Immature natural killer cell (primary cell): ENCODE data around the gene SLC6A16. TPM values are rescaled to one million over a fixed set of nuclear protein-coding genes. Genes with fewer than 3 reads are reported as not detected.

Source experiments
- DNase-seq, 3 donors: peaks; one replicate each; pipeline ENCODE4 v3.0.0; 2022; ENCODE audit warnings: mixed read lengths in 1 of 3
- H3K27ac Mint-ChIP-seq, 6 donors: one replicate each; pipeline ENCODE4 v1.8.0; 2020; ENCODE audit warnings: mixed read lengths in 6 of 6, mild to moderate bottlenecking in 5 of 6, inconsistent platforms in 4 of 6, moderate library complexity in 3 of 6
- H3K27me3 Mint-ChIP-seq, 3 donors: one replicate each; pipeline ENCODE4 v1.8.0; 2020 to 2021; ENCODE audit warnings: low read depth in 3 of 3, mild to moderate bottlenecking in 3 of 3, mixed read lengths in 3 of 3, moderate library complexity in 3 of 3, inconsistent platforms in 1 of 3
- H3K36me3 Mint-ChIP-seq, 3 donors: one replicate each; pipeline ENCODE4 v1.8.0; 2020; ENCODE audit warnings: mixed read lengths in 3 of 3, inconsistent platforms in 2 of 3, mild to moderate bottlenecking in 2 of 3
- H3K4me1 Mint-ChIP-seq, 2 donors: one replicate each; pipeline ENCODE4 v1.8.0; 2020; ENCODE audit warnings: inconsistent platforms in 2 of 2, mild to moderate bottlenecking in 2 of 2, mixed read lengths in 2 of 2, moderate library complexity in 1 of 2
- H3K4me3 Mint-ChIP-seq, 5 donors: one replicate each; pipeline ENCODE4 v1.8.0; 2020; ENCODE audit warnings: mild to moderate bottlenecking in 5 of 5, mixed read lengths in 5 of 5, inconsistent platforms in 3 of 5, moderate library complexity in 3 of 5
- H3K9me3 Mint-ChIP-seq, 6 donors: one replicate each; pipeline ENCODE4 v1.8.0; 2020; ENCODE audit warnings: mild to moderate bottlenecking in 6 of 6, mixed read lengths in 6 of 6, inconsistent platforms in 4 of 6, moderate library complexity in 3 of 6
- polyA plus RNA-seq, 3 donors: library from polyadenylated mRNA; unstranded; fragments of 300-500 nt; fragmentation: Illumina TruSeq; gene quantifications; one replicate each; pipeline ENCODE4 v1.2.3, GENCODE V29; 2021

Gene SLC6A16
- polyA plus RNA-seq, 3 donors from 2014 or later = 3.0 to 9.0 (median 4.4) TPM

DNA sequence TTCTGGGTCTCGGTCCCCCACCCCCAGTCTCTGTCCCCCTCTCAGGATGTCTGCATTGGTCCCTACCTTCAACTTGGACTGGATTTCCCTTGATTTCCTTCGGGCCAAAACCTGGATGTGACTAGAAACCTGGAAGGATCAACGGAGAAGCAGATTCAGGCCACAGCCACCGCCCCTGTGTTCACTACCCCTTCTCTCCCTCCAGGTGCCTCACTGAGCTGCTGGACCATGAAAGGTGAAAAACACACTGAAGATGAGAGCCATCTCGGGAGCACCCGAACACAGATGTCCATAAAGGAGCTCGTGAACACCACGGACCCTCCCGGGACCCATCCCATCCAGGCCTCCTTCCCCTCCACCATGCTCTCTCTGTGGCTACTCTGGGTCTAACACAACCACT is 32.2 kb upstream of the SLC6A16 start:
- no peak overlapping the region for H3K4me3 Mint-ChIP-seq
- no peaks in the 10 kb centered on the region for H3K36me3 Mint-ChIP-seq
- no peak overlapping the region for H3K27ac Mint-ChIP-seq
- DNase-seq = no peak
- H3K9me3 Mint-ChIP-seq = no peaks in the 10 kb centered on the region
- peaks cover 6 to 8% of the 10 kb centered on the region in 2 donors for H3K4me1 Mint-ChIP-seq
- H3K27me3 Mint-ChIP-seq = peaks cover 10 to 22% (median 13%) of the 10 kb centered on the region in 3 donors

DNA sequence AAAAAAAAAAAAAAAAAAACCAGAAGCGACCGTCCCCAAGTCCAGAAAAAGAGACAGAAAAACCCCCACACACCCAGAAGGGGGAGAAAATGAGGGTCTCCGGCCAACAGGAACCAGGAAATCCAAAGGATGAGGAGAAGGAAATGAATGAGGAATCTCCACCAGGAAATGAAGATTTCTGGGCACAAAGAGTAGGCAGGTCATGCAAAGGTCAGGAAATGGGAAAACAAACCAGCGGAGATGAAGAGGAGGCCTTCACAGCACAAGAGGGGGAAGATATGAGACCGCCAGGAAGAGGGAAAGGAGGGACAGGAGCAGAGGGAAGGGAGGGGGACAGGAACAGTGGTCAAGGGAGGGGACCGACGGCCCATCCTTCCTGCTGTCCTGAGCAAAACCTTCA is 31.4 kb upstream of the SLC6A16 start:
- peaks cover 10 to 24% (median 11%) of the 10 kb centered on the region in 3 donors for H3K27me3 Mint-ChIP-seq
- no peaks in the 10 kb centered on the region for H3K9me3 Mint-ChIP-seq
- H3K4me3 Mint-ChIP-seq = no peak overlapping the region
- no peak for DNase-seq
- no peak overlapping the region for H3K27ac Mint-ChIP-seq
- peaks cover 2 to 5% of the 10 kb centered on the region in 2 donors for H3K4me1 Mint-ChIP-seq
- H3K36me3 Mint-ChIP-seq = no peaks in the 10 kb centered on the region

DNA sequence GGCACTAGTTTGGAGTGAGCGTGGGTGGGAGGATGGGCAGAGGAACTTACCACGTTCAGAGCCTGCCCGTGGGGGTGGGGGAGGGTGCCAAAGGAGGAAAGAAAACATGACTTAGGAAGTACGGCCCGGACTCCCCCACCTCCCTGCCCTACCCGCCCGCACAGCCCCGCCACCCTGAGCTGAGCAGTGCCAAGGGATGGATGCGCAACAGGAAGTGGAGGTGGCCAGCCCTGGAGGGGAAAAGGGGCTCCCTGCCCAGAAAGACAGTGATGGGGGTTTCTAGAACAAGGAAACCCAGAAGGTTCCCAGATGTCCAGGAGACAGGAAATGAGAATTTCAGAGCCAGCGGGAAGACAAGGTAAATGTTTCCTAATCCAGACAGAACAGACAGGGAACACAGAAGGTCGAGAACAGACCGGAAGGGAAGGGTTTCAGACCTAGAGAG is 30.9 kb upstream of the SLC6A16 start:
- no peak overlapping the region for H3K4me3 Mint-ChIP-seq
- H3K4me1 Mint-ChIP-seq = peaks cover 0 to under 1% of the 10 kb centered on the region in 2 donors

DNA sequence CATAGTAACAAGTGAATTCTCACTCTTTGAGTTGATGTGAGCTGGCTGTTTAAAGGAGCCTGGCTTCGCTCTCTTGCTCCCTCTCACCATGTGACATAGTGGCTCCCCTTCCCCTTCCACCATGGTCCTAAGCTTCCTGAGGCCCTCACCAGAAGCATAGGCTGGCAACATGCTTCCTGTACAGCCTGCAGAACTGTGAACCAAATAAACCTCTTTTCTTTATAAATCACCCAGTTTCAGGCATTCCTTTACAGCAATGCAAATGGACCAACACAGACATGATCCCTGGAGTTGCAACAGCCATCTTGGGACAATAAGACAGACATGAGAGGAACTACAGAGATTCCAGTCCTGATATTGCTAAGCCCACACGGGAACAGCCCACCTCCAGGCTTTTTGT is 24.6 kb upstream of the SLC6A16 start:
- Mint-ChIP-seq H3K4me1 (peaks cover 11% of the 10 kb centered on the region in 2 donors), H3K27me3 (peaks cover 3 to 8% (median 4%) of the 10 kb centered on the region in 3 donors), H3K4me3 (no peak overlapping the region), H3K27ac (no peak overlapping the region), H3K9me3 (peaks cover 0 to 2% (median 0%) of the 10 kb centered on the region in 6 donors), H3K36me3 (peaks cover 0 to 4% (median 0%) of the 10 kb centered on the region in 3 donors)
- no peak for DNase-seq

More for the DNA sequence above, 30.9 kb upstream of the SLC6A16 start:
- no peak for DNase-seq
- Mint-ChIP-seq H3K27ac (peak overlapping the region in 1 of 6 donors; percentile 53), H3K9me3 (no peaks in the 10 kb centered on the region), H3K27me3 (peaks cover 10 to 21% (median 11%) of the 10 kb centered on the region in 3 donors), H3K36me3 (no peaks in the 10 kb centered on the region)

DNA sequence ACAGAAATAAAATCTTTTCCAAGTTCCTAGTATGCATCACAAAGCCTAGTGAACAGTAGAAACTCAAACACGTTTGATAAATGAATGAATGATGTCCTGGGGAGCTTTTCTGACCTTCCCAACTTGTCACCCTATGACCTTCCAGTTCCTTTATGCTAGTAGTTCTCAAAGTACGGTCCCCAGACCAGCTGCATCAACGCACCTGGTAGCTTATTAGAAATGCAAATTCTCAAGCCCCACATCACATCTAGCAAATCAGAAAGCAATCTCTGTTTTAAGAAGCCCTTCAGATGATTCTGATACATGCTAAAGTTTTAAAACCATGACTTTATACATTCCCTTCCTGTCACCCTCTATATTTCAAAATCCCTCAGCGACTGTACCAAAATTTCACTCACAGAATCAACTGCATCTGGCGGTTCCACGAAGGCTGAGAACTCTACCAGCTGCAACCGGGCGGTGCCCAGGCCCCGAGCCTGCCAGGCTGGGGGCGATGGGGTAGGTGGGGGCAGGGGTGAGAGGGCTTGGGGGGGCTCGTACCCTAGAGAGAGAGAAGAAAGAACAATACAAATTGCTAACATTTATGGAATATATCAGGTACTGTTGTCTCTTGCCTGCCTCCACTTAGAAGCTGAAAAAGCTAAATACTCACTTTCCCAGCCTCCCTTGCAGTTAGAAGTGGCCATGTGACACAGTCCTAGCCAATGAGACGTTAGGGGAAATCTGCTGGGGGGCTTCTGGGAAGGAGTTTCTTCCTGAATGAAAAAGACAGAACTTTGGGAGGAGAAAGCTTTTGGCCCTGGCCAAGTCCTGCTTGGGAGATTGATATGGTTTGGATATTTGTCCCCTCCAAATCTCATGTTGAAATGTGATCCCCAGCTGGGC is 23.6 kb upstream of the SLC6A16 start:
- no peak for DNase-seq
- peaks cover 15 to 17% of the 10 kb centered on the region in 2 donors for H3K4me1 Mint-ChIP-seq
- H3K27ac Mint-ChIP-seq = no peak overlapping the region
- peaks cover 0 to 7% (median 2%) of the 10 kb centered on the region in 3 donors for H3K27me3 Mint-ChIP-seq
- H3K9me3 Mint-ChIP-seq = peaks cover 0 to 2% (median 0%) of the 10 kb centered on the region in 6 donors
- peaks cover 0 to 5% (median 0%) of the 10 kb centered on the region in 3 donors for H3K36me3 Mint-ChIP-seq
- no peak overlapping the region for H3K4me3 Mint-ChIP-seq

DNA sequence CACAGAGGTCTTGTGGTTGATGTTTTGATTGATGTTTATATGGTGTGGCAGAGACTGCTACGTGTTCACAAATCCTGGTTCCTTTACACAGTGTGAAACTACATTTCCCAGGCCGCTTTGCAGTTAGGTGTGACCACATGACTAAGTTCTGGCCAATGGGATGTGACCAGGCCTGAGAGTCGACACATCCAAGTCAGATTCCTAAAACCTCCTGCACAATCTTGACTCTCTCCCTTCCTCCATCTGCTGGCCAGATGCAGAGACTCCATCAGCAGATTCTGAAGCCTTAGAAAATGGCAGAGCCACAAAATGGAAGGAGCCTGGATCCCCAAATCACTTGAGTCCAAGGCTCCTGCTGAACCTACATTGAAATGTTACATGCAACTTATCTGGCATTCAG is 22.8 kb upstream of the SLC6A16 start:
- no peak overlapping the region for H3K27ac Mint-ChIP-seq
- H3K4me3 Mint-ChIP-seq = no peak overlapping the region
- H3K27me3 Mint-ChIP-seq = peaks cover 0 to 4% (median 1%) of the 10 kb centered on the region in 3 donors
- DNase-seq = no peak
- peaks cover 0 to 2% (median 0%) of the 10 kb centered on the region in 6 donors for H3K9me3 Mint-ChIP-seq
- peaks cover 0 to 5% (median 1%) of the 10 kb centered on the region in 3 donors for H3K36me3 Mint-ChIP-seq
- peaks cover 17 to 23% of the 10 kb centered on the region in 2 donors for H3K4me1 Mint-ChIP-seq

DNA sequence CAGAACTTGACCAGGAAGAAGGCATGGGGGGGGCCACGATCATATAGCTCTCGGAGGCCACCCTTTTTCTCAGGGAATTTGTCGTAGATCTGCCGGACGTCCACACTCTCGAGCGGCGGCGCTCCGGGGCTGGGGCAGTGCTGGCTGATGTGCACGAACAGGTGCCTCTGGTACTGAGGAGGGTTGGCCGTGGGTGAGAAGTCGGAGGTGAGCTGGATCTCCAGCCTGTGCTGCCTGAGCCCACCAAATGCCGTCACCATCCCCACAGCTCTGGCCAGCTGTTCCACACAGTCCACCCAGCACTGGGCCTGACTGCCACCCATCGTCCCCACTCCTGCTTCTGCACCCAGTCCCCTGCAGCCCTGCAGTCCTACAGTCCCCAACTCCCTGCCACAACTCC is 22.2 kb upstream of the SLC6A16 start:
- peaks cover 0 to 2% (median 1%) of the 10 kb centered on the region in 3 donors for H3K27me3 Mint-ChIP-seq
- DNase-seq = no peak
- peaks cover 0 to 5% (median 4%) of the 10 kb centered on the region in 3 donors for H3K36me3 Mint-ChIP-seq
- H3K4me3 Mint-ChIP-seq = no peak overlapping the region
- peak overlapping the region in 1 of 6 donors; percentile 75 for H3K27ac Mint-ChIP-seq
- peaks cover 0 to 2% (median 0%) of the 10 kb centered on the region in 6 donors for H3K9me3 Mint-ChIP-seq
- H3K4me1 Mint-ChIP-seq = peaks cover 21 to 27% of the 10 kb centered on the region in 2 donors

DNA sequence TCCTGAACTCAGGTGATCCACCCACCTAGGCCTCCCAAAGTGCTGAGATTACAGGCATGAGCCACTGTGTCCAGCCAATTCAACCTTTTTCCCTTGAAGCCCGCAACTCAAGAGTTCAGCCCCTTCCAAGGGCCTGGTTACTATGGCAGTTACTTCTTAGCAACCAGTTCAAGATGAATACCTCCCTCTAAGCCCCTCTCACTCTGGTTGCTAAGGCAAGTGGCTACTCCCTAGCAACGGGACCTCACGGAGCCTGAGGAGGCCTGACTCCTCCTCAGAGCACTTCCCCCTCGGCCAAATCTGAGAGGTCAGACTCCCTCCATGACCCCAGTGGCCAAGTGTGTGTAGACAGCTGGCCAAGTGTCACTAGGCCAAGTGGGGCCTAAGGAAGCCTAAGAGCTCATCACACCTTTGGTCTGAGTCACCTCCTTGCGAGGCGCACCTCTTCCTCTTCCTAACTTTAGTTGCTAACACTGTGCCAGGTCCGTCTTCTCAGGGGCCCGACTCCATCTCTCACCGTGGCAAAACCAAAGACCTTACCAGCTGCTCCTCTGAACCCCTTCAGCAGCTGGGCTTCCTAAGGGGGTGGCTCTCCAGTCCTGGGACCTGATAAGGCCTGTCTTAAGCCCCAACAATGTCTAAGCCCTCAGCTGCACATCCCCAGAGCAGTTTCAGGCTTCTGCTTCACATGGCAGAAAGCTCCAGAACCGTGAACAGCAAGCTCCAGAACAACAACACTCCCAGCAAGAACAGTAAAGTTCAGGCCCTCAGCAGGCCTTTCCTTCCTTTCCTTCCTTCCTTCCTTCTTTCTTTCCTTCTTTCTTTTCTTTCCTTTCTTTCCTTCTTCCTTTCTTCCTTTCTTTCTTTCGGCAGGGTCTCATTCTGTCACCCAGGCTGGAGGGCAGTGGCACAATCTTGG is 19.8 kb upstream of the SLC6A16 start:
- H3K4me3 Mint-ChIP-seq = peak overlapping the region; percentile 16 to 73 (median 46)
- peak overlapping the region; percentile 56 to 95 (median 86) for H3K27ac Mint-ChIP-seq
- H3K27me3 Mint-ChIP-seq = peaks cover 0 to 5% (median 4%) of the 10 kb centered on the region in 3 donors
- peaks cover 0 to 2% (median 0%) of the 10 kb centered on the region in 6 donors for H3K9me3 Mint-ChIP-seq
- peak in 2 of 3 donors; percentile 31 for DNase-seq
- H3K4me1 Mint-ChIP-seq = peaks cover 36 to 47% of the 10 kb centered on the region in 2 donors
- peaks cover 0 to 12% (median 12%) of the 10 kb centered on the region in 3 donors for H3K36me3 Mint-ChIP-seq

DNA sequence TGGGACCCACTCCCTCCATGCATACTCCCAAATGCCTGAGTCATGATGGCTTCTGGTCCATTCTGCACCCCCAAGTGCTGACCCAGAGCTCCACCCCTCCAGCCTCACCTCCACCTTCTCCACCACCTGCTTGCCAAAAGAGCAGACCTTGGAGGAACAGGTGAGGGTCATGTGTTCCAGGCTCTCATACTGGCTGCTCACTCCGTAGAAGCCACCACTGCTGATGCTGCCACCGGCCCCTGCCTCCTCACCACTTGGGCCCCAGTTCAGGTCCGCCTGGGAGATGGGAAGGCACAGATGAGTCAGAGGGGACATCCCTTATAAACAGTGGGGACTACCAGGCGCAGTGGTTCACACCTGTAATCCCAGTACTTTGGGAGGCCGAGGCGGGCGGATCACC is 18.1 kb upstream of the SLC6A16 start:
- peaks cover 0 to 5% (median 4%) of the 10 kb centered on the region in 3 donors for H3K27me3 Mint-ChIP-seq
- H3K4me3 Mint-ChIP-seq = no peak overlapping the region
- DNase-seq = no peak
- peaks cover 0 to 2% (median 0%) of the 10 kb centered on the region in 6 donors for H3K9me3 Mint-ChIP-seq
- peaks cover 0 to 17% (median 12%) of the 10 kb centered on the region in 3 donors for H3K36me3 Mint-ChIP-seq
- H3K27ac Mint-ChIP-seq = peak overlapping the region in 4 of 6 donors; percentile 13 to 77 (median 52)
- H3K4me1 Mint-ChIP-seq = peaks cover 48 to 58% of the 10 kb centered on the region in 2 donors

DNA sequence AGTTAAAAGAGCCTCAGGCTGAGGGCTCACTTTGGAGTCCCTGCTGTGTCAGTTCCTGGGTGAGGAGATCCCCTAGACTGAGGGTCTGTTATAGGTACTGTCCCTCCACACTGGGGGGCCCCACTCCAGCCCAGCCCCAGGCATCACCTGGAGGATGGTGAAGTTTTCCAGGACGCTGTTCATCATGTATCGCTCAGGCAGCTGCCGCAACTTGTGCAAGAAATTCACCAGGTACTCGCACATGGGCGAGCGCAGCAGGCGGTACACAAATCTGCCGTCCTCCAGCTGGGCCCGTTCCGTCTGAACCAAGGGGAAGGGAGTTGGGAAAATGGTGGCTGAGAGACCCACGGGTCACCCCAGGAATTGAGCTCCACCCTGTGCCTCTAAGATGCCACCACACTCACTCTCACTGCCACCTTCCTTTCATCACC is 17.3 kb upstream of the SLC6A16 start:
- DNase-seq = no peak
- peaks cover 0 to 5% (median 4%) of the 10 kb centered on the region in 3 donors for H3K27me3 Mint-ChIP-seq
- H3K4me1 Mint-ChIP-seq = peaks cover 57 to 66% of the 10 kb centered on the region in 2 donors
- H3K27ac Mint-ChIP-seq = peak overlapping the region in 4 of 6 donors; percentile 13 to 65 (median 40)
- no peaks in the 10 kb centered on the region for H3K9me3 Mint-ChIP-seq
- no peak overlapping the region for H3K4me3 Mint-ChIP-seq
- peaks cover 4 to 24% (median 16%) of the 10 kb centered on the region in 3 donors for H3K36me3 Mint-ChIP-seq

DNA sequence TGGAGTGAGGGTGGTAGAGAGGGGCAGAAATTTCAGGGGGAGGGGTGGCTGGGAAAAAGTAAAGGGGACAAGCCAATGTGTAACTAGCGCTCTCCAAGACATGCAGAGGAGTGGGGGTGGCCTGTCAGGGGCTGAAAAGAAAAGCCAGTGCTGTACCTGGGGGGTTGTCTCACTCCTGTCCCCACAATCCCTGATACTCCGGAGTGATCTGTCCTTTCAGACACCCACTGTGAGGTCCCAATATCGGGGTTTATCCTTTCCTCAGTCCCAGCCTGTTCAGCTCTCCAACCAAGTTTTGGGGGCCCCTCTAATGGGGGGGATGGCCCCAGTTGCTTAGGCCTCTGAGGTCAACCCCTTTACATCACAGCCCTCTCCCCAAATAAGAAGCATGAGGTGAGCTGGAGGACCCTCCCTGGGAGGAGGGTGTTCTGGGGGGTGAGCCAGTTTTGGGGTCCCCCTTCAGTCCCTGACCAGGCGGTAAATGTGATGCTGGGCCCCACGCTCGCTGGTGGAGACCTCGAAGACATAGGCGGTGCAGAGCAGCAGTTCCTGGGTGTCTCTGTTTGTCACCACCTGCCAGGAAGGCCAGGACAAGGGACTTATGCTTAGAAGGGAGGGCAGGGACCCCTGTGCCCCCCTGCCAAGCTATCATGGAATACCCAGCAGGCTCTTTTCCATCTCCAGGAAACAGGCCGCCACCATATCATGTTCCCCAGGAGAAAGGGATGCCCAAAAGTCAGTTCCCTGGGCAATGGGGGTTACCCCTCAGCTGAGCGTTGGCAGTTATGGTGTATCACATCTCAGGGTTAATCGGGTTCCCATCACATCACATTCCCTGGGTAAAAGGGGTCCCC is 16.1 kb upstream of the SLC6A16 start:
- peaks cover 4 to 24% (median 17%) of the 10 kb centered on the region in 3 donors for H3K36me3 Mint-ChIP-seq
- H3K27ac Mint-ChIP-seq = peak overlapping the region; percentile 70 to 98 (median 90)
- DNase-seq = no peak
- H3K4me1 Mint-ChIP-seq = peaks cover 69 to 78% of the 10 kb centered on the region in 2 donors
- H3K27me3 Mint-ChIP-seq = peaks cover 0 to 5% (median 5%) of the 10 kb centered on the region in 3 donors
- H3K4me3 Mint-ChIP-seq = peak overlapping the region in 2 of 5 donors; percentile 49 to 81
- H3K9me3 Mint-ChIP-seq = no peaks in the 10 kb centered on the region

DNA sequence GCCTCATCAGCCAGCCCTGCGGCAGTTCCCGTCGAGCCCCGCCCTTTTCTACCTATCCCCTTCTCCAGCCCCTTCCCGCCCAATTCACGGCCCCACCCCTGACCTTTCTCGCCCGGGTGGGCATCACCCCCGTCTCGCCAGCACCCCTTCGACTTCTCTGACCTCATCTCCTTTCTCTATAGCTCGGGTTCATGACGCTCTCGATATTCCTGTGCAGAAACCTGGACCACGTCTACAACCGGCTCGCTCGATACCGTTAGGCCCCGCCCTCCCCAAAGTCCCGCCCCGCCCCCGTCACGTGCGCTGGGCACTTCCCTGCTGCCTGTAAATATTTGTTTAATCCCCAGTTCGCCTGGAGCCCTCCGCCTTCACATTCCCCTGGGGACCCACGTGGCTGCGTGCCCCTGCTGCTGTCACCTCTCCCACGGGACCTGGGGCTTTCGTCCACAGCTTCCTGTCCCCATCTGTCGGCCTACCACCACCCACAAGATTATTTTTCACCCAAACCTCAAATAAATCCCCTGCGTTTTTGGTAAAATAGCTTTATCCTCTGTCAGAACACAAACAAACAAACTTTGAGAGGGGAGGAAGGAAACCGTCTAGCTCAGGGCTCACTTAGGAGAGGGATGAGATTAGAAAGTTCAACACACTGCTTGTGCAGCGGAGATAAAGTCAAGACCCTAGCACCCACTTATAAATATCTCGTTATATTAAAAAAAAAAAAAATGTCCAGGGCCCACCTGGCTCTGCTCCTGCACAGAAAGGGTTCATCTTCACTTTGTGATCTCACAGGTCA is 15.3 kb upstream of the SLC6A16 start:
- DNase-seq = peak; percentile 66 to 76 (median 73)
- peaks cover 3 to 7% (median 6%) of the 10 kb centered on the region in 3 donors for H3K27me3 Mint-ChIP-seq
- H3K36me3 Mint-ChIP-seq = peaks cover 4 to 29% (median 17%) of the 10 kb centered on the region in 3 donors
- H3K9me3 Mint-ChIP-seq = no peaks in the 10 kb centered on the region
- H3K4me1 Mint-ChIP-seq = peaks cover 73 to 83% of the 10 kb centered on the region in 2 donors
- peak overlapping the region; percentile 70 to 98 (median 90) for H3K27ac Mint-ChIP-seq
- peak overlapping the region; percentile 49 to 81 (median 68) for H3K4me3 Mint-ChIP-seq
